IMR-90 (cell line): ENCODE results near the gene IKZF3. TPM values are rescaled to one million over a fixed set of nuclear protein-coding genes. Genes with fewer than 3 reads are reported as not detected.

Experiments used
- ATAC-seq: fragments of 200-7000 bp; cut with Tn5 transposase; 2 replicates; pipeline ENCODE4 v1.9.1; 2020; ENCODE audit warnings: low read depth, mild to moderate bottlenecking, moderate library complexity
- BruUV-seq: library from RNA; stranded (reverse); fragments of 400-500 nt; replicated peaks from 2 replicates; lab custom pipeline; 2021; lab: Mats Ljungman, UMichigan
- CTCF ChIA-PET: fragments of 300-600 bp; formaldehyde crosslinking; extraction: SDS; loops from one replicate; lab custom pipeline; 2021; ENCODE audit warnings: antibody characterized with exemption; lab: Yijun Ruan, JAX
- POLR2A ChIA-PET: fragments of 300-600 bp; sonication (Branson Sonifier 250); formaldehyde crosslinking; loops from one replicate; lab custom pipeline; 2022; ENCODE audit warnings: antibody characterized with exemption; ENCODE audit not compliant: unreplicated experiment; lab: Charles Lee
- DNase-seq: peaks from one replicate; pipeline ENCODE4 v3.0.0; 2013
- H2AFZ ChIP-seq: replicated peaks from 2 replicates; pipeline ENCODE3; 2013; ENCODE audit warnings: low read length, mild to moderate bottlenecking; ENCODE audit not compliant: poor library complexity
- H2AK5ac ChIP-seq: 2 replicates; pipeline ENCODE4 v1.6.1; 2013; ENCODE audit warnings: low read depth, low read length, inconsistent platforms
- H2AK9ac ChIP-seq: replicated peaks from 2 replicates; pipeline ENCODE3; 2013; ENCODE audit warnings: mild to moderate bottlenecking, low read depth, low read length, moderate library complexity; ENCODE audit not compliant: poor library complexity
- H2BK120ac ChIP-seq: 2 replicates; pipeline ENCODE4 v1.6.1; 2013; ENCODE audit warnings: low read depth, low read length, inconsistent platforms
- H2BK15ac ChIP-seq: 3 replicates; pipeline ENCODE4 v1.6.1; 2013; ENCODE audit warnings: low read depth, low read length, inconsistent platforms
- H2BK20ac ChIP-seq: 2 replicates; pipeline ENCODE4 v1.6.1; 2013; ENCODE audit warnings: low read depth, mild to moderate bottlenecking, inconsistent platforms, low read length, moderate library complexity
- H2BK5ac ChIP-seq: 2 replicates; pipeline ENCODE4 v1.6.1; 2013; ENCODE audit warnings: mild to moderate bottlenecking, low read depth, low read length, inconsistent platforms; ENCODE audit not compliant: poor library complexity, severe bottlenecking
- H3K14ac ChIP-seq: replicated peaks from 2 replicates; pipeline ENCODE4 v1.6.1; 2013; ENCODE audit warnings: low read depth, low read length, inconsistent platforms
- H3K18ac ChIP-seq: 2 replicates; pipeline ENCODE4 v1.6.1; 2013; ENCODE audit warnings: low read depth, low read length, control low read depth
- H3K23ac ChIP-seq: 2 replicates; pipeline ENCODE4 v1.6.1; 2013; ENCODE audit warnings: low read depth, low read length, inconsistent platforms
- H3K27ac ChIP-seq: 2 replicates; pipeline ENCODE4 v1.5.1; 2013; ENCODE audit warnings: mild to moderate bottlenecking, control low read depth, low read length; ENCODE audit not compliant: insufficient read depth
- H3K27me3 ChIP-seq: 2 replicates; pipeline ENCODE4 v1.6.1; 2013; ENCODE audit warnings: low read length; ENCODE audit not compliant: control insufficient read depth, insufficient read depth
- H3K36me3 ChIP-seq: 2 replicates; pipeline ENCODE4 v1.6.1; 2013; ENCODE audit warnings: low read length, mixed read lengths; ENCODE audit not compliant: control insufficient read depth, insufficient read depth
- H3K4ac ChIP-seq: 2 replicates; pipeline ENCODE4 v1.6.1; 2013; ENCODE audit warnings: low read depth, low read length, inconsistent platforms
- H3K4me1 ChIP-seq: 2 replicates; pipeline ENCODE4 v1.6.1; 2013; ENCODE audit warnings: low read length, mixed read lengths; ENCODE audit not compliant: control insufficient read depth, insufficient read depth
- H3K4me2 ChIP-seq: 2 replicates; pipeline ENCODE4 v1.6.1; 2013; ENCODE audit warnings: low read depth, mild to moderate bottlenecking, control low read depth, low read length, moderate library complexity
- H3K4me3 ChIP-seq: 2 replicates; pipeline ENCODE4 v1.5.1; 2013; ENCODE audit warnings: low read depth, mild to moderate bottlenecking, control low read depth, low read length, moderate library complexity; ENCODE audit not compliant: insufficient read depth
- H3K56ac ChIP-seq: 2 replicates; pipeline ENCODE4 v1.6.1; 2013; ENCODE audit warnings: low read length, inconsistent platforms; ENCODE audit not compliant: insufficient read depth; ENCODE audit errors: extremely low read depth
- H3K79me1 ChIP-seq, 2 experiments: 2 replicates each; pipeline ENCODE4 v1.6.1; 2013; ENCODE audit warnings: low read length in 2 of 2, inconsistent platforms in 1 of 2, low read depth in 1 of 2
- H3K9ac ChIP-seq: 2 replicates; pipeline ENCODE4 v1.6.1; 2013; ENCODE audit warnings: low read depth, low read length, control low read depth
- H3K9me1 ChIP-seq: 2 replicates; pipeline ENCODE4 v1.6.1; 2013; ENCODE audit warnings: low read length, inconsistent platforms; ENCODE audit not compliant: insufficient read depth
- H3K9me3 ChIP-seq: 2 replicates; pipeline ENCODE4 v1.6.1; 2013; ENCODE audit warnings: low read length; ENCODE audit not compliant: control insufficient read depth, insufficient read depth
- H4K20me1 ChIP-seq: 2 replicates; pipeline ENCODE4 v1.6.1; 2013; ENCODE audit warnings: low read length, inconsistent platforms; ENCODE audit not compliant: insufficient read depth
- H4K5ac ChIP-seq: 2 replicates; pipeline ENCODE4 v1.6.1; 2013; ENCODE audit warnings: mild to moderate bottlenecking, low read depth, low read length, control low read depth
- H4K8ac ChIP-seq, 2 experiments: 2 replicates each; pipeline ENCODE4 v1.6.1; 2013; ENCODE audit warnings: low read depth in 2 of 2, low read length in 2 of 2, control low read depth in 1 of 2, inconsistent platforms in 1 of 2
- H4K91ac ChIP-seq: 2 replicates; pipeline ENCODE4 v1.6.1; 2013; ENCODE audit warnings: low read depth, low read length, inconsistent platforms; ENCODE audit not compliant: insufficient read depth
- BHLHE40 ChIP-seq: fragments of 150-350 bp; IDR thresholded peaks from 2 replicates; pipeline ENCODE4 v1.6.1; 2016; ENCODE audit warnings: mild to moderate bottlenecking, low read depth, low read length
- CEBPB ChIP-seq: IDR thresholded peaks from 2 replicates; pipeline ENCODE4 v1.6.1; 2012; ENCODE audit warnings: low read depth, low read length, improper control_type of control experiment
- CHD1 ChIP-seq: IDR thresholded peaks from 2 replicates; pipeline ENCODE4 v1.6.1; 2012; ENCODE audit warnings: low read depth, low read length, improper control_type of control experiment
- CTCF ChIP-seq: conservative IDR thresholded peaks from 2 replicates; pipeline ENCODE4 v1.5.1; 2012; ENCODE audit warnings: mild to moderate bottlenecking, low read depth, low read length, improper control_type of control experiment
- ELK1 ChIP-seq: fragments of 150-350 bp; IDR thresholded peaks from 2 replicates; pipeline ENCODE4 v1.6.1; 2016; ENCODE audit warnings: low read depth, mild to moderate bottlenecking, low read length, moderate library complexity, borderline replicate concordance
- FOS ChIP-seq: fragments of 150-350 bp; IDR thresholded peaks from 2 replicates; pipeline ENCODE4 v1.6.1; 2016; ENCODE audit warnings: low read depth, low read length
- MAFK ChIP-seq: IDR thresholded peaks from 2 replicates; pipeline ENCODE4 v1.6.1; 2012; ENCODE audit warnings: low read depth, low read length, improper control_type of control experiment
- MAZ ChIP-seq: IDR thresholded peaks from 2 replicates; pipeline ENCODE4 v1.6.1; 2012; ENCODE audit warnings: low read depth, mild to moderate bottlenecking, low read length, improper control_type of control experiment, moderate library complexity, borderline replicate concordance
- MXI1 ChIP-seq: IDR thresholded peaks from 2 replicates; pipeline ENCODE4 v1.6.1; 2012; ENCODE audit warnings: low read depth, mild to moderate bottlenecking, low read length, moderate library complexity, borderline replicate concordance
- NFE2L2 ChIP-seq: fragments of 150-350 bp; IDR thresholded peaks from 2 replicates; pipeline ENCODE4 v1.6.1; 2016; ENCODE audit warnings: low read depth, mild to moderate bottlenecking, low read length
- POLR2A ChIP-seq: IDR thresholded peaks from 2 replicates; pipeline ENCODE4 v1.6.1; 2012; ENCODE audit warnings: mild to moderate bottlenecking, low read depth, low read length
- RAD21 ChIP-seq: IDR thresholded peaks from 2 replicates; pipeline ENCODE4 v1.6.1; 2012; ENCODE audit warnings: low read length, improper control_type of control experiment
- RCOR1 ChIP-seq: IDR thresholded peaks from 2 replicates; pipeline ENCODE4 v1.6.1; 2012; ENCODE audit warnings: mild to moderate bottlenecking, low read length, improper control_type of control experiment; ENCODE audit not compliant: insufficient replicate concordance
- RFX5 ChIP-seq: IDR thresholded peaks from 2 replicates; pipeline ENCODE4 v1.8.0; 2012; ENCODE audit warnings: low read depth, mild to moderate bottlenecking, low read length, moderate library complexity
- SMC3 ChIP-seq: fragments of 150-350 bp; IDR thresholded peaks from 2 replicates; pipeline ENCODE4 v1.6.1; 2016; ENCODE audit warnings: low read depth, mild to moderate bottlenecking, antibody characterized with exemption, low read length, moderate library complexity
- USF2 ChIP-seq: fragments of 150-350 bp; IDR thresholded peaks from 2 replicates; pipeline ENCODE4 v1.6.1; 2017; ENCODE audit warnings: mild to moderate bottlenecking, antibody characterized with exemption, low read length, low read depth
- WGBS, 2 experiments: methylation state at CpG; one replicate each; pipeline versions ENCODE4 v1.1.5 to v1.1.7; 2013; ENCODE audit warnings: missing lambda C conversion rate in 2 of 2; ENCODE audit not compliant: insufficient read length in 1 of 2; ENCODE audit errors: extremely low coverage in 2 of 2; 5-methylcytosine and 5-hydroxymethylcytosine counted together
- dilution Hi-C: fragments of 300-500 bp; cut with HindIII; formaldehyde crosslinking; loops from one replicate; pipeline ENCODE4 v1.14.3; 2018; ENCODE audit warnings: low sequenced_read_pairs; ENCODE audit not compliant: unreplicated experiment
- in situ Hi-C: fragments of 300-500 bp; cut with MboI; formaldehyde crosslinking; loops from 3 replicates; pipeline ENCODE4 v1.14.3; 2019; ENCODE audit warnings: low sequenced_read_pairs, inconsistent platforms, mixed read lengths
- intact Hi-C: fragments of 100-400 bp; cut with micrococcal nuclease; formaldehyde crosslinking; loops from 2 replicates; pipeline ENCODE4 v1.10.0; 2022
- polyA plus RNA-seq, 3 experiments: library from polyadenylated mRNA; depleted of rRNA; stranded (reverse); fragments of >200 nt; gene quantifications; 2 replicates each; pipeline ENCODE4 v1.2.3, GENCODE V29; 2012; ENCODE audit warnings: low replicate concordance in 1 of 3
- total RNA-seq: library from RNA; depleted of rRNA; stranded (reverse); fragments of >200 nt; gene quantifications from 2 replicates; pipeline ENCODE4 v1.2.3, GENCODE V29; 2012

IKZF3 gene
- total and polyA plus RNA-seq, 2 of the 4 experiments (the other 2 are of a cell fraction), result not detected

- Histone ChIP-seq H4K91ac (no peak overlapping the region), H4K8ac (no peak overlapping the region), H3K4me2 (no peak overlapping the region), H2BK120ac (no peak overlapping the region), H2BK15ac (no peak overlapping the region), H3K4ac (no peak overlapping the region), H4K5ac (no peak overlapping the region), H3K9me3 (peaks cover 7% of the 10 kb centered on the region), H2BK20ac (no peak overlapping the region), H3K4me3 (no peak overlapping the region), H3K18ac (no peak overlapping the region), H2BK5ac (no peak overlapping the region), H3K27ac (no peak overlapping the region), H3K4me1 (no peaks in the 10 kb centered on the region), H3K27me3 (peaks cover 43% of the 10 kb centered on the region), H3K56ac (no peak overlapping the region), H3K36me3 (no peaks in the 10 kb centered on the region), H3K14ac (no peak overlapping the region), H2AK5ac (no peak overlapping the region), H3K9me1 (no peaks in the 10 kb centered on the region), H3K23ac (no peak overlapping the region), H3K79me1 (no peaks in the 10 kb centered on the region), H3K9ac (no peak overlapping the region), H2AFZ (no peak overlapping the region), H2AK9ac (no peak overlapping the region), H4K20me1 (no peaks in the 10 kb centered on the region)
- 90% methylated on average over 4 of the region's 10 CpGs; no CpG with 5 or more reads in 1 of the 2 experiments for WGBS, 2 experiments
- ATAC-seq (no peak), DNase-seq (no peak)
- POLR2A ChIA-PET, result no interaction called here
- BruUV-seq, result no TSS peak
- intact Hi-C loops, result no loop called here
- TF ChIP-seq MAZ (no peak), CHD1 (no peak), RAD21 (no peak), MAFK (no peak), CTCF (no peak), NFE2L2 (no peak), ELK1 (no peak), RCOR1 (no peak), CEBPB (no peak), FOS (no peak), POLR2A (no peak), USF2 (no peak), MXI1 (no peak), SMC3 (no peak), RFX5 (no peak), BHLHE40 (no peak)
- CTCF ChIA-PET, result no interaction called here
- dilution Hi-C loops, result no loop called here
- in situ Hi-C loops, result no loop called here
These were observed 102.1 kb downstream of the IKZF3 start for GRCh38 chr17:39761861-39762496.
